A549 treated with ZK216348 at 1 μM for 4 hours (cell line): ENCODE results near the gene SPRTN. TPM values are rescaled to one million over a fixed set of nuclear protein-coding genes. Genes with fewer than 3 reads are reported as not detected.

Experiments used
- total RNA-seq: library from RNA; stranded (reverse); fragments of 200-300 nt; extraction: Qiagen RNA extraction; gene quantifications from 5 replicates; pipeline ENCODE4 v1.2.3, GENCODE V29; 2022; ENCODE audit warnings: low read depth

SPRTN gene, protein sequence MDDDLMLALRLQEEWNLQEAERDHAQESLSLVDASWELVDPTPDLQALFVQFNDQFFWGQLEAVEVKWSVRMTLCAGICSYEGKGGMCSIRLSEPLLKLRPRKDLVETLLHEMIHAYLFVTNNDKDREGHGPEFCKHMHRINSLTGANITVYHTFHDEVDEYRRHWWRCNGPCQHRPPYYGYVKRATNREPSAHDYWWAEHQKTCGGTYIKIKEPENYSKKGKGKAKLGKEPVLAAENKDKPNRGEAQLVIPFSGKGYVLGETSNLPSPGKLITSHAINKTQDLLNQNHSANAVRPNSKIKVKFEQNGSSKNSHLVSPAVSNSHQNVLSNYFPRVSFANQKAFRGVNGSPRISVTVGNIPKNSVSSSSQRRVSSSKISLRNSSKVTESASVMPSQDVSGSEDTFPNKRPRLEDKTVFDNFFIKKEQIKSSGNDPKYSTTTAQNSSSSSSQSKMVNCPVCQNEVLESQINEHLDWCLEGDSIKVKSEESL
- total RNA-seq, result 9.5 to 15.5 TPM (median 14.5 TPM) in 5 replicates

DNA sequence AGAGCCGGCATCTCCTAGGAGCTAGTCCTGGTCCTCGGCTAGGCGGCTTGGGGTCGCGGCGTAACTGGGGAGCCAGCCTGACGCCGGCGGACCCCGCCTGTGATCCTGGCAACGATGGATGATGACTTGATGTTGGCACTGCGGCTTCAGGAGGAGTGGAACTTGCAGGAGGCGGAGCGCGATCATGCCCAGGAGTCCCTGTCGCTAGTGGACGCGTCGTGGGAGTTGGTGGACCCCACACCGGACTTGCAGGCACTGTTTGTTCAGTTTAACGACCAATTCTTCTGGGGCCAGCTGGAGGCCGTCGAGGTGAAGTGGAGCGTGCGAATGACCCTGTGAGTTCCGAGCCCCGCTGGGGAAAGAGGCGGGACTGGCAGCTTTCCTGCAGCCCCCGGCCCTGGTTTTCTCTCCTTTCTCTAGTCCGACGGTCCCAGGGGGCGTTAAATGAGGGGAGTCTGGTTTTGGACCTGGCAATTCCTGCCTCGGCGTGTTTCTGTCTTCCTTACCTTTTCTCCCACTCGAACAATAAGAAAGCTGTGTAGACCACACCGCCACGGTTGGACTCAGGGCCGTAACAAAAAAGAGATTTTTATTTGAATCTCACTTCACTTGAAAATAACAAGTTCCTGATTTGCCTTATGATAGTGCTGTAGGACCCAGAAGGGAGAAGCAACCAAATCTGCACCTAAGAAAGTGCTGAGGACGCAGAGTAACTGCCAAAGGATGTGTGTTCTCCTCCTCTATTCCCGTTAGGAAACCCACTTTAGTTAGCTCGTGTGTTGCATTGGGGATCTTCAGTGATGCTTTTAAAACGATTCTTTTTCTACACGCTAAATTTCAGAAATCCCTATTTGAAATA lies at the start of gene SPRTN:
Gene SPRTN (plus strand): TSS at position 24 of the 859 bp plus-strand sequence. CDS start 91 bp downstream, at position 115.

DNA sequence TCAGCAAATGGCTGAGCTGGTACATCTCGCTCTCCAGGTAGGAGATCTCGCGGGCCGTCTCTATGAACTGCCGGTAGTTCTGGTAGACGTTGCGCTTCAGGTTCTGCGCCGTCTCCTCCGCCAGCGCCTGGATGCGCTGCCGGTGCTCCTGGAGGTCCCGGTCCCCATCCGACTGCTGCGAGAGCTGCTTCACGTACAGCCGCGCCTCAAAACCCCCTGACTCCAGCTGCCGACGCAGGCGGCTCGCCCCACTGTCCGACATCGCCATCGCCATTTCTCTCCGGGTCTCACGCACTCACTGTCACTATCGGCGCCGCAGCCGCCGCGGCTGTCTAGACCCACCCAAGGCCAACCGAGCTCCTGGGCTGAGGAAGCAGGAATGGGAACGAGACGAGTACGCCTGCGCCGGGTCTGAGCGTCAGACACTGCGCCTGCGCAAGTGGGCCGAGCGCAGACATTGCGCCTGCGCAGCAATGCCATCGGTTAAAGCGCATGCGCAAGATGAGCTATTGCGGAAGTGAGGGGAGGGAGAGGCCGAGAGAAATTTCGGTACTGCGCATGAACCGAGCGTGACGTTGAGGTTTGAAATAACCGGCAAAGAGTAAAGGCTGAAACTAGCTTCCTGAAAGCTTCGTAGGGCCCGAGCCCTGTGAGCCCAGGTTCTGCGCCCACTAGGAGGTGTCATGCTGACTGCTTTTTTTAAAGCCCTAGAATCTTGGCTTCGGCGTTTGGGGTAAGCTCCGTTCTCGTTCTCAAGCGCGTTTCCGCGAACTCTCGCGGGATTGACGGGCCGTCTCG lies 422 bp upstream of the SPRTN start, which contains the start of gene EXOC8:
Gene EXOC8 (minus strand): TSS at position 381 of the 798 bp plus-strand sequence. CDS start 107 bp downstream, at position 274.

Other genes with a start within 250 kb of the SPRTN start
- gene TRIM67, start 176.2 kb upstream of the SPRTN start, total RNA-seq, result 0.11 to 0.22 TPM (median 0.18 TPM) in 5 replicates
- 32.2 to 44.7 TPM (median 37.8 TPM) in 5 replicates for gene GNPAT, start 97.1 kb upstream of the SPRTN start, total RNA-seq
- gene EXOC8, start 441 bp upstream of the SPRTN start, total RNA-seq, result 5.4 to 9.1 TPM (median 8.9 TPM) in 5 replicates
- gene EGLN1, start 84.0 kb downstream of the SPRTN start, total RNA-seq, result 41.0 to 83.3 TPM (median 54.9 TPM) in 5 replicates
- 27.3 to 41.9 TPM (median 36.9 TPM) in 5 replicates for gene TSNAX, start 190.4 kb downstream of the SPRTN start, total RNA-seq